ENCODE results near the gene BEGAIN.

DNA sequence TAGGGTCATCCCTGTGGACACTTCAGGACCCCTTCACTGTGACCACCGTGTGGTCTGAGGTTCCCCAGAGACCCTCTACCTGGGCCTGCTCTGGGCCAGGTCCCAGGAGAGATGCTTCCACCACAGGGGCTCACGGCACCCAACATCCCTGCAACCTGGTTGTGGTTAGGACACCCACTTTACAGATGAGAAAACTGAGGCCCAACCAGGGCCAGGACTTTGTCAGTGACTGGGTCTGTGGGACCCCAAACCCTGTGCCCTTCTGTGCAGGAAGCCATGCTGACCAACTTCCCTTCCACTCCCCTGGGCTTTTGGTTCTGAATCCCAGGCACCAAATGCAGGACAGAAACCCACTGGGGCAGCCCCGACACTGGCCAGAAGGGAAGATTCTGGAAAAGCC, 21.6 kb downstream of the BEGAIN start:
- TF ChIP-seq, protein P1, sequence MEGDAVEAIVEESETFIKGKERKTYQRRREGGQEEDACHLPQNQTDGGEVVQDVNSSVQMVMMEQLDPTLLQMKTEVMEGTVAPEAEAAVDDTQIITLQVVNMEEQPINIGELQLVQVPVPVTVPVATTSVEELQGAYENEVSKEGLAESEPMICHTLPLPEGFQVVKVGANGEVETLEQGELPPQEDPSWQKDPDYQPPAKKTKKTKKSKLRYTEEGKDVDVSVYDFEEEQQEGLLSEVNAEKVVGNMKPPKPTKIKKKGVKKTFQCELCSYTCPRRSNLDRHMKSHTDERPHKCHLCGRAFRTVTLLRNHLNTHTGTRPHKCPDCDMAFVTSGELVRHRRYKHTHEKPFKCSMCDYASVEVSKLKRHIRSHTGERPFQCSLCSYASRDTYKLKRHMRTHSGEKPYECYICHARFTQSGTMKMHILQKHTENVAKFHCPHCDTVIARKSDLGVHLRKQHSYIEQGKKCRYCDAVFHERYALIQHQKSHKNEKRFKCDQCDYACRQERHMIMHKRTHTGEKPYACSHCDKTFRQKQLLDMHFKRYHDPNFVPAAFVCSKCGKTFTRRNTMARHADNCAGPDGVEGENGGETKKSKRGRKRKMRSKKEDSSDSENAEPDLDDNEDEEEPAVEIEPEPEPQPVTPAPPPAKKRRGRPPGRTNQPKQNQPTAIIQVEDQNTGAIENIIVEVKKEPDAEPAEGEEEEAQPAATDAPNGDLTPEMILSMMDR (IDR thresholded peaks at IDR 0.05 in 4 of 5, conservative IDR thresholded peaks at IDR 0.05 in 1 of 5), result no peak
- no peak for TF ChIP-seq POLR2A (IDR thresholded peaks at IDR 0.05)

Data from gastrocnemius medialis (tissue), 4 donors.